ENCODE data around the gene PDE10A.
"Not testable (repeated sequence)": the region's sequence is repeated elsewhere in the genome, so short reads cannot be mapped to it uniquely, and the experiment has no call there.

Gene PDE10A

DNA sequence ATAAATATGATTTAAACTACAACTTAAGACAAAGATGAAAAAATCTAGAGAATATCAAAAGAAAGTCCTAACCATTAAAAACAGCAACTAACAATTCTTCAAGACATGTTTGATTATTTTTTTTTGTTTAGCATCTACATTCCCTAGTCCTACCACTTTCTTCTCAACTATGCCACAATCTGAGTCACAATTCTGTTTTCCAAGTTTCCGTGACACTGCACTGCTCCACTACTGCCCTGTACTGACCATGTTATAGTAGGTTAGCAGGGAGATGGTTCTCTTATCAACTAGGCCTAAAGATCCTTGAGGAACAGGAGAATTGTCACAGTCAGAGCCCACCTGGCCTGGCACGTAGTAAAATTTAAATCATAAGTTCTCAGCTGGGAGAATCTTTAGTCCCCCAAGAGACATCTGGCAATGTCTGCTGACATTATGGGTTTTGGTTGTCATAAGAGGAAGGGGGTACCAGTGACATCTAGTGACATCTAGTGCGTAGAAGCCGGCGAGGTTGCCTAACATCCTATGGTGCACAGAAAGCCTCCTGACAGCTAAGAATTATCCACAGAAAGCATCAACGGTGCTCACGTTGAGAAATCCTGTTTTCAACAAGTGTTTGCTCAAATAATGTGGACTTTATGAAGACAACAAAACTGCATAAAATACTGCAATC is 100.5 kb downstream of the PDE10A start:
- DNase-seq (ENCODE audit: low read depth) = no peak
- TF ChIP-seq, protein P1, sequence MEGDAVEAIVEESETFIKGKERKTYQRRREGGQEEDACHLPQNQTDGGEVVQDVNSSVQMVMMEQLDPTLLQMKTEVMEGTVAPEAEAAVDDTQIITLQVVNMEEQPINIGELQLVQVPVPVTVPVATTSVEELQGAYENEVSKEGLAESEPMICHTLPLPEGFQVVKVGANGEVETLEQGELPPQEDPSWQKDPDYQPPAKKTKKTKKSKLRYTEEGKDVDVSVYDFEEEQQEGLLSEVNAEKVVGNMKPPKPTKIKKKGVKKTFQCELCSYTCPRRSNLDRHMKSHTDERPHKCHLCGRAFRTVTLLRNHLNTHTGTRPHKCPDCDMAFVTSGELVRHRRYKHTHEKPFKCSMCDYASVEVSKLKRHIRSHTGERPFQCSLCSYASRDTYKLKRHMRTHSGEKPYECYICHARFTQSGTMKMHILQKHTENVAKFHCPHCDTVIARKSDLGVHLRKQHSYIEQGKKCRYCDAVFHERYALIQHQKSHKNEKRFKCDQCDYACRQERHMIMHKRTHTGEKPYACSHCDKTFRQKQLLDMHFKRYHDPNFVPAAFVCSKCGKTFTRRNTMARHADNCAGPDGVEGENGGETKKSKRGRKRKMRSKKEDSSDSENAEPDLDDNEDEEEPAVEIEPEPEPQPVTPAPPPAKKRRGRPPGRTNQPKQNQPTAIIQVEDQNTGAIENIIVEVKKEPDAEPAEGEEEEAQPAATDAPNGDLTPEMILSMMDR (IDR thresholded peaks at IDR 0.05; ENCODE audit: insufficient read depth, low read depth, low read length, missing control alignments) = no peak
- H3K4me3 ChIP-seq (ENCODE audit: low read length) = no peak overlapping the region

DNA sequence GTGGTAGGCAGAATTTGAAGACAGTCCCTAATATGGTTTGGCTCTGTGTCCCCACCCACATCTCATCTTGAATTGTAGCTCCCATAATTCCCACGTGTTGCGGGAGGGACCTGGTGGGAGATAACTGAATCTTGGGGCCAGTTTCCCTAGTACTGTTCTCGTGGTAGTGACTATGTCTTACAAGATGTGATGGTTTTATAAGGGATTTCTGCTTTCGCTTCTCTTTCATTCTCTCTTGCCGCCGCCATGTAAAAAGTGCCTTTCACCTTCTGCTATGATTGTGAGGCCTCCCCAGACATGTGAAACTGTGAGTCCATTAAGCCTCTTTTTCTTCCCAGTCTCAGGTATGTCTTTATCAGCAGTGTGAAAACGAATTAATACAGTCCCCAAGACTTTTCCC is 103.4 kb downstream of the PDE10A start:
- H3K4me3 ChIP-seq (ENCODE audit: low read length) = no peak overlapping the region
- DNase-seq (ENCODE audit: low read depth) = no peak
- TF ChIP-seq, protein P1 (IDR thresholded peaks at IDR 0.05; ENCODE audit: insufficient read depth, low read depth, low read length, missing control alignments) = no peak

DNA sequence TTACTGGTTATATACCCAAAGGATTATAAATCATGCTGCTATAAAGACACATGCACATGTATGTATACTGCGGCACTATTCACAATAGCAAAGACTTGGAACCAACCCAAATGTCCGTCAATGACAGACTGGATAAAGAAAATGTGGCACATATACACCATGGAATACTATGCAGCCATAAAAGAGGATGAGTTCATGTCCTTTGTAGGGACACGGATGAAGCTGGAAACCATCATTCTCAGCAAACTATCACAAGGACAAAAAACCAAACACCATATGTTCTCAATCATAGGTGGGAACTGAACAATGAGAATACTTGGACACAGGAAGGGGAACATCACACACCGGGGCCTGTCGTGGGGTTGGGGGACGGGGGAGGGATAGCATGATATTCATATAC is 104.9 kb downstream of the PDE10A start:
- not testable (repeated sequence) for DNase-seq (ENCODE audit: low read depth); H3K4me3 ChIP-seq (ENCODE audit: low read length)

DNA sequence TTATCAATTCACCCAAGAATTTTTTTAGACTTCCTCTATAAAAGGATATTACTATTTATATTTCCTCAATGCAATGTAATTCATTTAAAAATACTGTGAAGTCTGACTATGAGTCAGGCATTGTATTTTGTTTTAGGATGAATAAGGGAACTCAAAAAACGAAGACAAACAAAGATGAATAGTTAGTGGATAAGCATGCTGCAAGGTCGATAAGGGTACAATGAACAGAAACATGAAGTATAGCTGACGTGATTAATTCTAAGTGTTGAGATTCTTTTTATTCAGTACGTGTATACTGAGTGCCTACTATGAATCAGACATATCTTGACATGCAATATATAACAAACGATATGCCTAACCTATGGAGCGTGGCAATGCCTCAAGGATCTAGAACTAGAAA is 105.4 kb downstream of the PDE10A start:
- no peak for DNase-seq (ENCODE audit: low read depth)
- TF ChIP-seq, protein P1 (IDR thresholded peaks at IDR 0.05; ENCODE audit: insufficient read depth, low read depth, low read length, missing control alignments) = no peak
- H3K4me3 ChIP-seq (ENCODE audit: low read length) = no peak overlapping the region

DNA sequence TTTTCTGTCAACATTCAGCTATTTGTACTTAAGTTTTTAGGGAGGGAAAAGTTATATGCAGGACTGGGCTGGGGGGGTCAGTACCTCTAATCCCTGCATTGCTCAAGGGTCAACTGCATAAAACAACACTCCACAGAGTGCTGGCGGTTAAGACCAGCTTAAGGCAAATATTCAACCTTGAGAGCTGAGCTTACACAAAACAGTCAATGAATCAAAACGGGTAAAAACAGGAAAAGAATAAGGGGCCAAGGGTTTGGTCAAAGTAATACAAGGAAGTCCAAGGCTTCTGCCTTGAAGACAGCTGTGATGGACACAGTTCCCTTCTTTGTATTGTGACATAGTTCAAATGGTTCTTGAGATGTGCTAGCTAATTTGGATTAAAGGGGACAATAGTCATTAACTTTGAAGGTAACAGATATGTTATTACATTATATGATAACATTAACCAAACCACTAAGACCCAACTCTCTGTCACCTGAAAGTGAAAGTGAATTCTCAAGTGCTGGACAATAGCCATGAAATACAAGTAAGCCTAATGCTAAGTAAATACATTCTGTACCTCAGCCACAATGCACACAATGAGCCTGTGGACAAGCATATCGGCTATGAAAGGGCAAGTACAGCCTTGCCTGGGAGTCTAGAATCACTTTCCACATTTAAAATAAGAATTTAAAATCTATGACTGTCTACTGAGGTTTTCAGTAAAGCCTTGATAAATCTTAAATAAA is 106.8 kb downstream of the PDE10A start:
- TF ChIP-seq, protein P1 (IDR thresholded peaks at IDR 0.05; ENCODE audit: insufficient read depth, low read depth, low read length, missing control alignments) = no peak
- no peak overlapping the region for H3K4me3 ChIP-seq (ENCODE audit: low read length)
- DNase-seq (ENCODE audit: low read depth) = peak; percentile 74

DNA sequence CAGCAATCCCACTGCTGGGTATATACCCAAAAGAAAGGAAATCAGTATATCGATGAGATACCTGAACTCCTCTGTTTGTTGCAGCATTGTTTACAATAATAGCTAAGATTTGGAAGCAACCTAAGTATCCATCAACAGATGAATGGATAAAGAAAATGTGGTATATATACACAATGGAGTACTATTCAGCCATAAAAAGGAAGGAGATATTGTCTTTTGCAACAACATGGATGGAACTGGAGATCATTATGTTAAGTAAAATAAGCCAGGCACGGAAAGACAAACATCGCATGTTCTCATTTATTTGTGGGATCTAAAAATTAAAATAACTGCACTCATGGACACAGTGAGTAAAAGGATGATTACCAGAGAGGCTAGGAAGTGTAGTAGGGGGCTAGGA is 108.4 kb downstream of the PDE10A start:
- not testable (repeated sequence) for DNase-seq (ENCODE audit: low read depth); H3K4me3 ChIP-seq (ENCODE audit: low read length)

DNA sequence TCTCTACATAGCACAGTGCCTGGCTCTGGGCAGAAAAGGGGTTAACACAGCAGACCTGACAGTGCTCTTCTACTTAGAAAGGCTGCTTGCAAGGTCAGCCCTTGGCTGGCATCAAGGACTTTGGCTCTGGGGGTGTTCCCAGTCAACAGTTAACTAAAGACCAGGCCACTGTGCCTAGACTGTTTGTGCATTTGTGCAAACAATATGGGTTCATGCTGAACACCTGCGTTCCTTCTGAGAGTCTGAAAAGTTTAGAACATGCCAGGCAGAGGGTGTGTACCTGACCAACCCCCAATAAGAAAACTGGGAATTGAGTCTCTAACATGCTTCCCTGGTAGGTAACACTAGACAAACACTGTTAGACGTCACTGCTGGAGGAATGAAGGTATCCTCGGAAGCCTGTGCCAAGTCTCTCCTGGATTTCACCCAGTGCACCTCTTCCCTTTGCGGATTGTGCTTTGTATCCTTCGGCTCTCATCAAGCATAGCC is 110.7 kb downstream of the PDE10A start:
- H3K4me3 ChIP-seq (ENCODE audit: low read length) = no peak overlapping the region
- TF ChIP-seq, protein P1 (IDR thresholded peaks at IDR 0.05; ENCODE audit: insufficient read depth, low read depth, low read length, missing control alignments) = no peak
- DNase-seq (ENCODE audit: low read depth) = peak; percentile 18

DNA sequence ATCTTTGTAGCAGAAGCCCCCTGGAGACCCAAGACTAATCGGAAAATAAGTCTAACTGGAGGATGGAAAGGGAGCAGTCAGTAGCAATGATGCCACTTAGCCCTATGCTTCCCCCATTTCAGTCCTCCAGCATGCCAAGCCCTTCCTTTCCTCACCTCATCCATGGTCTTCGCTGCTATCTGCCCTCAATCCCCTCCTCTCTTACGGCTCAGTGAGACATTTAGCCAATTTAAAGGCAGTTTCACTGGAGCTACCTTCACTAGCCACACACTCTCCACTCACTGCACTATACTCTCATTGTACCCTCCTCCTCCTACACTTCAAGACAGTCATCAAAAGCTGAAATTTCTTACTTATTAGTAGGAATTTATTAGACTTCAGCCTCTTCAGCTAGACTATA is 111.2 kb downstream of the PDE10A start:
- no peak for DNase-seq (ENCODE audit: low read depth)
- H3K4me3 ChIP-seq (ENCODE audit: low read length) = no peak overlapping the region
- TF ChIP-seq, protein P1 (IDR thresholded peaks at IDR 0.05; ENCODE audit: insufficient read depth, low read depth, low read length, missing control alignments) = no peak

All from epithelial cell of esophagus (primary cell).